Thoracic aorta (tissue), 2 donors: ENCODE results near the gene LRRC8D. TPM values are rescaled to one million over a fixed set of nuclear protein-coding genes. Genes with fewer than 3 reads are reported as not detected.

Source experiments
- ATAC-seq: fragments of 150-250 bp; one replicate; pipeline ENCODE4 v1.8.0; 2017; ENCODE audit warnings: low read depth; ENCODE audit not compliant: insufficient number of reproducible peaks, low FRiP score
- DNase-seq: peaks from one replicate; pipeline ENCODE4 v3.0.0-alpha.2; 2020; ENCODE audit warnings: low spot score
- H3K27ac ChIP-seq, 2 donors: fragments of 200-600 bp; sonication (generic); 1 replicate in 1 of 2; 2 replicates in 1 of 2; pipeline ENCODE4 v1.5.1; 2016; ENCODE audit warnings: mild to moderate bottlenecking in 2 of 2, moderate library complexity in 2 of 2
- H3K27me3 ChIP-seq: fragments of 200-600 bp; sonication (generic); replicated peaks from 2 replicates; pipeline ENCODE4 v1.6.0; 2016; ENCODE audit warnings: mild to moderate bottlenecking; ENCODE audit not compliant: insufficient read depth
- H3K36me3 ChIP-seq: fragments of 200-600 bp; sonication (generic); one replicate; pipeline ENCODE4 v1.5.1; 2016
- H3K4me1 ChIP-seq, 2 donors: fragments of 200-600 bp; sonication (generic); 1 replicate in 1 of 2; 2 replicates in 1 of 2; pipeline versions ENCODE4 v1.5.1 to v1.6.0; 2016; ENCODE audit warnings: low read depth in 2 of 2, mild to moderate bottlenecking in 1 of 2; ENCODE audit not compliant: control insufficient read depth in 1 of 2
- H3K4me3 ChIP-seq: fragments of 200-600 bp; sonication (generic); 2 replicates; pipeline ENCODE4 v1.5.1; 2016; ENCODE audit warnings: mild to moderate bottlenecking
- H3K9me3 ChIP-seq: fragments of 200-600 bp; sonication (generic); 2 replicates; pipeline ENCODE4 v1.5.1; 2016
- CTCF ChIP-seq: fragments of 200-600 bp; sonication (generic); IDR thresholded peaks from one replicate; pipeline ENCODE4 v1.5.1; 2019; ENCODE audit warnings: antibody characterized with exemption
- total RNA-seq, 2 donors: library from RNA; depleted of rRNA; stranded (reverse); fragments of >200 nt; gene quantifications; one replicate each; pipeline versions ENCODE4 v1.1.0 to v1.2.3, GENCODE V29; 2016

LRRC8D gene
- total RNA-seq, 2 donors from 2014 or later: 8.8 to 10.7 TPM

- Histone ChIP-seq H3K9me3 (no peaks in the 10 kb centered on the region), H3K4me1 (no peaks in the 10 kb centered on the region), H3K4me3 (no peak overlapping the region), H3K27ac (no peak overlapping the region), H3K36me3 (no peaks in the 10 kb centered on the region), H3K27me3 (no peaks in the 10 kb centered on the region)
- no peak for DNase-seq
- ATAC-seq: no peak
- TF ChIP-seq CTCF: no peak
Observed at GRCh38 chr1:89873288-89873687, 52.5 kb downstream of the LRRC8D start.

- Histone ChIP-seq H3K36me3 (no peaks in the 10 kb centered on the region), H3K4me3 (no peak overlapping the region), H3K27me3 (no peaks in the 10 kb centered on the region), H3K9me3 (no peaks in the 10 kb centered on the region), H3K4me1 (no peaks in the 10 kb centered on the region), H3K27ac (no peak overlapping the region)
- DNase-seq: no peak
- TF ChIP-seq CTCF: no peak
- no peak for ATAC-seq
Observed at GRCh38 chr1:89873770-89874169, 52.9 kb downstream of the LRRC8D start.

GRCh38 chr1:89876463-89876862 is 55.6 kb downstream of the LRRC8D start:
- no peak for ATAC-seq
- H3K4me1 ChIP-seq: no peaks in the 10 kb centered on the region

GRCh38 chr1:89877756-89878155 is 56.9 kb downstream of the LRRC8D start:
- Histone ChIP-seq H3K4me1 (no peaks in the 10 kb centered on the region), H3K36me3 (no peaks in the 10 kb centered on the region), H3K27ac (no peak overlapping the region), H3K9me3 (no peaks in the 10 kb centered on the region), H3K4me3 (no peak overlapping the region), H3K27me3 (no peaks in the 10 kb centered on the region)
- no peak for DNase-seq
- no peak for TF ChIP-seq CTCF
- ATAC-seq: no peak

More at GRCh38 chr1:89876463-89876862, 55.6 kb downstream of the LRRC8D start:
- H3K9me3 ChIP-seq: no peaks in the 10 kb centered on the region
- H3K4me3 ChIP-seq: no peak overlapping the region
- no peak for DNase-seq
- TF ChIP-seq CTCF: no peak
- no peak overlapping the region for H3K27ac ChIP-seq
- no peaks in the 10 kb centered on the region for H3K36me3 ChIP-seq
- no peaks in the 10 kb centered on the region for H3K27me3 ChIP-seq

GRCh38 chr1:89878256-89878655 is 57.4 kb downstream of the LRRC8D start:
- no peak for TF ChIP-seq CTCF
- H3K4me1 ChIP-seq: no peaks in the 10 kb centered on the region
- H3K4me3 ChIP-seq: no peak overlapping the region
- H3K27me3 ChIP-seq: no peaks in the 10 kb centered on the region
- H3K9me3 ChIP-seq: no peaks in the 10 kb centered on the region
- ATAC-seq (no peak), DNase-seq (no peak)
- no peak overlapping the region for H3K27ac ChIP-seq
- H3K36me3 ChIP-seq: no peaks in the 10 kb centered on the region
